ENCODE results near the gene TTC34.

Gene TTC34

GRCh38 chr1:2829846-2830615, 28.5 kb upstream of the TTC34 start:
- DNase-seq: no peak

- DNase-seq: no peak
Measured at GRCh38 chr1:2828586-2829250, 27.2 kb upstream of the TTC34 start.

- no peak for DNase-seq
Measured at GRCh38 chr1:2826736-2827292, 25.3 kb upstream of the TTC34 start.

GRCh38 chr1:2826316-2826715, 24.8 kb upstream of the TTC34 start:
- no peak for DNase-seq

GRCh38 chr1:2825487-2826189, 24.1 kb upstream of the TTC34 start:
- DNase-seq: no peak

GRCh38 chr1:2824999-2825398, 23.5 kb upstream of the TTC34 start:
- DNase-seq: no peak

GRCh38 chr1:2823921-2824610, 22.6 kb upstream of the TTC34 start:
- DNase-seq: peak; percentile 13 to 19

- no peak for DNase-seq
Measured at GRCh38 chr1:2822621-2823145, 21.2 kb upstream of the TTC34 start.

- DNase-seq: peak; percentile 2 to 5
Measured at GRCh38 chr1:2821966-2822620, 20.6 kb upstream of the TTC34 start.

- DNase-seq: no peak
Measured at GRCh38 chr1:2821373-2821955, 20.0 kb upstream of the TTC34 start.

GRCh38 chr1:2820731-2821372, 19.4 kb upstream of the TTC34 start:
- DNase-seq: no peak

GRCh38 chr1:2819831-2820730, 18.6 kb upstream of the TTC34 start:
- no peak for DNase-seq

- DNase-seq: no peak
Measured at GRCh38 chr1:2819429-2819828, 17.9 kb upstream of the TTC34 start.

- no peak for DNase-seq
Measured at GRCh38 chr1:2817784-2818564, 16.5 kb upstream of the TTC34 start.

GRCh38 chr1:2816786-2817185, 15.3 kb upstream of the TTC34 start:
- DNase-seq: no peak

GRCh38 chr1:2815551-2815950, 14.1 kb upstream of the TTC34 start:
- DNase-seq: no peak

GRCh38 chr1:2814511-2815075, 13.1 kb upstream of the TTC34 start:
- no peak for DNase-seq

- no peak for DNase-seq
Measured at GRCh38 chr1:2812939-2813653, 11.6 kb upstream of the TTC34 start.
